H1 (cell line): ENCODE results near the gene NELL1. TPM values are rescaled to one million over a fixed set of nuclear protein-coding genes. Genes with fewer than 3 reads are reported as not detected.

Experiments
- CTCF ChIA-PET: fragments of 300-600 bp; sonication (Branson Sonifier 250); formaldehyde crosslinking; loops from one replicate; lab custom pipeline; 2021; ENCODE audit not compliant: partially characterized antibody; lab: Charles Lee
- POLR2A ChIA-PET: fragments of 300-600 bp; sonication (Branson Sonifier 250); formaldehyde crosslinking; loops from one replicate; lab custom pipeline; 2021; ENCODE audit warnings: inconsistent platforms; ENCODE audit not compliant: partially characterized antibody; lab: Charles Lee
- DNase-seq, 2 experiments: peaks; one replicate each; pipeline versions ENCODE4 v3.0.0 to v3.0.0-alpha.2; 2010 to 2022; ENCODE audit warnings: low spot score in 2 of 2, low read depth in 1 of 2, mixed read lengths in 1 of 2
- FAIRE-seq: peaks from 2 replicates; lab custom pipeline; 2011; peaks lifted over from hg19 to GRCh38; lab: Jason Lieb, UNC
- H2AFZ ChIP-seq: 2 replicates; pipeline ENCODE4 v1.8.1; 2012; ENCODE audit warnings: low read length, inconsistent platforms
- H2AK5ac ChIP-seq: 2 replicates; pipeline ENCODE4 v1.6.1; 2013; ENCODE audit warnings: low read depth, low read length
- H2BK120ac ChIP-seq: replicated peaks from 2 replicates; pipeline ENCODE3; 2013; ENCODE audit warnings: low read depth, low read length, inconsistent platforms
- H2BK12ac ChIP-seq: 2 replicates; pipeline ENCODE4 v1.6.1; 2013; ENCODE audit warnings: low read depth, low read length
- H2BK15ac ChIP-seq: 2 replicates; pipeline ENCODE4 v1.6.1; 2013; ENCODE audit warnings: low read length
- H2BK20ac ChIP-seq: 2 replicates; pipeline ENCODE4 v1.6.1; 2013; ENCODE audit warnings: low read length
- H2BK5ac ChIP-seq: 2 replicates; pipeline ENCODE4 v1.6.1; 2013; ENCODE audit warnings: low read depth, low read length
- H3K14ac ChIP-seq: 2 replicates; pipeline ENCODE4 v1.6.1; 2013; ENCODE audit warnings: inconsistent platforms; ENCODE audit not compliant: insufficient read length
- H3K18ac ChIP-seq: 2 replicates; pipeline ENCODE4 v1.6.1; 2013; ENCODE audit warnings: low read length; ENCODE audit errors: extremely low read depth
- H3K23ac ChIP-seq: 2 replicates; pipeline ENCODE4 v1.6.1; 2013; ENCODE audit warnings: inconsistent platforms; ENCODE audit not compliant: insufficient read length
- H3K23me2 ChIP-seq: 2 replicates; pipeline ENCODE4 v1.6.1; 2013; ENCODE audit warnings: low read depth, low read length
- H3K27ac ChIP-seq: 2 replicates; pipeline ENCODE4 v1.6.1; 2011; ENCODE audit warnings: low read depth, low read length, inconsistent platforms
- H3K27me3 ChIP-seq, 4 experiments: replicated peaks in 1 of 4; 1 replicate in 1 of 4; 2 replicates in 3 of 4; pipeline versions ENCODE4 v1.6.1 to v1.8.1; 2011 to 2013; ENCODE audit warnings: low read length in 3 of 4, mild to moderate bottlenecking in 3 of 4, inconsistent platforms in 2 of 4, mixed read lengths in 2 of 4, moderate library complexity in 1 of 4; ENCODE audit not compliant: control insufficient read depth in 3 of 4, insufficient read depth in 3 of 4; ENCODE audit errors: extremely low read depth in 1 of 4
- H3K36me3 ChIP-seq, 4 experiments: 2 replicates each; pipeline versions ENCODE4 v1.6.1 to v1.8.1; 2011 to 2013; ENCODE audit warnings: mild to moderate bottlenecking in 4 of 4, low read length in 3 of 4, moderate library complexity in 2 of 4, control low read depth in 1 of 4, inconsistent platforms in 1 of 4; ENCODE audit not compliant: insufficient read depth in 4 of 4, control insufficient read depth in 2 of 4
- H3K4ac ChIP-seq: replicated peaks from 2 replicates; pipeline ENCODE3; 2013; ENCODE audit warnings: low read length, low read depth, mixed read lengths, inconsistent platforms; ENCODE audit not compliant: insufficient read length
- H3K4me1 ChIP-seq, 4 experiments: replicated peaks in 1 of 4; 1 replicate in 1 of 4; 2 replicates in 3 of 4; pipeline versions ENCODE4 v1.6.1 to v1.8.1; 2011 to 2013; ENCODE audit warnings: low read length in 3 of 4, inconsistent platforms in 2 of 4, mixed read lengths in 1 of 4; ENCODE audit not compliant: insufficient read depth in 4 of 4, control insufficient read depth in 3 of 4
- H3K4me2 ChIP-seq, 2 experiments: 2 replicates each; pipeline versions ENCODE4 v1.6.1 to v1.8.1; 2011 to 2013; ENCODE audit warnings: low read depth in 2 of 2, low read length in 2 of 2, control low read depth in 1 of 2, inconsistent platforms in 1 of 2, mild to moderate bottlenecking in 1 of 2; ENCODE audit not compliant: insufficient read depth in 1 of 2
- H3K4me3 ChIP-seq, 4 experiments: fragments of 200-600, 300-600 bp in 1 of 4; sonication (generic), shearing (Covaris generic), sonication (Bioruptor Twin) in 1 of 4; 2 replicates each; pipeline versions ENCODE4 v1.5.1 to v1.8.1; 2011 to 2016; ENCODE audit warnings: low read length in 4 of 4, low read depth in 3 of 4, control low read depth in 2 of 4, inconsistent platforms in 2 of 4, mild to moderate bottlenecking in 2 of 4, mixed read lengths in 1 of 4, moderate library complexity in 1 of 4; ENCODE audit not compliant: insufficient read depth in 2 of 4; ENCODE audit errors: extremely low read depth in 1 of 4
- H3K56ac ChIP-seq: replicated peaks from 2 replicates; pipeline ENCODE3; 2013; ENCODE audit warnings: low read depth, mild to moderate bottlenecking, mixed read lengths, low read length, inconsistent platforms; ENCODE audit not compliant: insufficient read length
- H3K79me1 ChIP-seq: 2 replicates; pipeline ENCODE4 v1.6.1; 2013; ENCODE audit warnings: low read depth, low read length, control low read depth
- H3K79me2 ChIP-seq, 2 experiments: 2 replicates each; pipeline versions ENCODE4 v1.6.1 to v1.8.1; 2012 to 2013; ENCODE audit warnings: low read length in 2 of 2, mild to moderate bottlenecking in 2 of 2, inconsistent platforms in 1 of 2; ENCODE audit not compliant: insufficient read depth in 2 of 2, control insufficient read depth in 1 of 2
- H3K9ac ChIP-seq, 4 experiments: replicated peaks in 1 of 4; 1 replicate in 1 of 4; 2 replicates in 3 of 4; pipeline versions ENCODE4 v1.6.1 to v1.8.1; 2011 to 2013; ENCODE audit warnings: low read depth in 3 of 4, low read length in 3 of 4, control low read depth in 2 of 4, mild to moderate bottlenecking in 2 of 4, moderate library complexity in 2 of 4, inconsistent platforms in 1 of 4; ENCODE audit errors: extremely low read depth in 1 of 4
- H3K9me3 ChIP-seq, 2 experiments: 2 replicates each; pipeline versions ENCODE4 v1.6.1 to v1.8.1; 2012 to 2013; ENCODE audit warnings: mild to moderate bottlenecking in 2 of 2, moderate library complexity in 2 of 2, control low read depth in 1 of 2, inconsistent platforms in 1 of 2, low read depth in 1 of 2, low read length in 1 of 2, mixed read lengths in 1 of 2; ENCODE audit not compliant: insufficient read depth in 2 of 2
- H4K20me1 ChIP-seq, 2 experiments: replicated peaks in 1 of 2; 2 replicates each; pipeline versions ENCODE3 to v1.8.1; 2011 to 2013; ENCODE audit warnings: inconsistent platforms in 2 of 2, low read length in 2 of 2, mild to moderate bottlenecking in 1 of 2; ENCODE audit not compliant: insufficient read depth in 2 of 2, control insufficient read depth in 1 of 2
- H4K5ac ChIP-seq: 2 replicates; pipeline ENCODE4 v1.6.1; 2013; ENCODE audit warnings: low read length, low read depth, mixed read lengths, inconsistent platforms; ENCODE audit not compliant: insufficient read length
- H4K8ac ChIP-seq: 2 replicates; pipeline ENCODE4 v1.8.0; 2013; ENCODE audit warnings: mild to moderate bottlenecking, moderate library complexity, low read length, inconsistent platforms; ENCODE audit not compliant: insufficient read depth; ENCODE audit errors: extremely low read depth
- H4K91ac ChIP-seq: replicated peaks from 2 replicates; pipeline ENCODE3; 2013; ENCODE audit warnings: low read length, mixed read lengths, inconsistent platforms; ENCODE audit not compliant: insufficient read length
- BACH1 ChIP-seq: IDR thresholded peaks from 2 replicates; pipeline ENCODE4 v1.6.1; 2012; ENCODE audit warnings: low read length, improper control_type of control experiment
- POU5F1 ChIP-seq: IDR thresholded peaks from 2 replicates; pipeline ENCODE4 v1.6.1; 2011; ENCODE audit warnings: low read depth, mild to moderate bottlenecking, low read length, moderate library complexity
- RXRA ChIP-seq: IDR thresholded peaks from 2 replicates; pipeline ENCODE4 v1.6.1; 2011; ENCODE audit warnings: low read depth, mild to moderate bottlenecking, low read length, moderate library complexity; ENCODE audit not compliant: insufficient read depth
- SIN3A ChIP-seq, 2 experiments: IDR thresholded peaks in 1 of 2; conservative IDR thresholded peaks in 1 of 2; 2 replicates each; pipeline ENCODE4 v1.6.1; 2011 to 2012; ENCODE audit warnings: low read length in 2 of 2, improper control_type of control experiment in 1 of 2, low read depth in 1 of 2, mild to moderate bottlenecking in 1 of 2
- ZNF274 ChIP-seq: IDR thresholded peaks from 2 replicates; pipeline ENCODE4 v1.7.0; 2012; ENCODE audit warnings: low read length, borderline replicate concordance; ENCODE audit errors: extremely low read depth
- WGBS, 2 experiments: shearing (Covaris generic) in 1 of 2; methylation state at CpG; one replicate each; pipeline versions ENCODE4 v1.1.6 to v1.1.7; 2013 to 2015; ENCODE audit warnings: low lambda C conversion rate in 2 of 2, mixed read lengths in 2 of 2, inconsistent platforms in 1 of 2, low coverage in 1 of 2, missing lambda C conversion rate in 1 of 2; ENCODE audit not compliant: insufficient replicate concordance in 2 of 2, insufficient coverage in 1 of 2, insufficient read length in 1 of 2; ENCODE audit errors: extremely low coverage in 1 of 2, missing lambda C conversion rate in 1 of 2; 5-methylcytosine and 5-hydroxymethylcytosine counted together
- polyA plus RNA-seq, 7 experiments: library from polyadenylated mRNA; depleted of rRNA in 3 of 7; stranded (reverse) in 5 of 7; unstranded in 2 of 7; fragments of >200 nt in 5 of 7; fragments of 200-250 nt in 2 of 7; gene quantifications; 1 replicate in 5 of 7; 2 replicates in 1 of 7; 4 replicates in 1 of 7; pipeline versions ENCODE4 v1.2.1 to v1.2.3, GENCODE V29; 2011 to 2013; ENCODE audit warnings: missing spikeins in 2 of 7, mixed read lengths in 2 of 7
- total RNA-seq: library from RNA; stranded (reverse); fragmentation: NEBNext Ultra II Directional; extraction: Animal tissue kit (Norgen Biotek cat#: 25700); gene quantifications from 2 replicates; pipeline ENCODE4 v1.2.1, GENCODE V29; 2021
- TF ChIP-seq, protein P1 (sequence below): IDR thresholded peaks from 2 replicates; pipeline ENCODE4 v1.6.1; 2012; ENCODE audit warnings: low read length, inconsistent platforms

The NELL1 gene
- total and polyA plus RNA-seq, 2 of the 8 experiments (the other 6 are each of a cell fraction or from before 2014, with no cell fraction given), result 0.21 TPM; not detected in 1

DNA sequence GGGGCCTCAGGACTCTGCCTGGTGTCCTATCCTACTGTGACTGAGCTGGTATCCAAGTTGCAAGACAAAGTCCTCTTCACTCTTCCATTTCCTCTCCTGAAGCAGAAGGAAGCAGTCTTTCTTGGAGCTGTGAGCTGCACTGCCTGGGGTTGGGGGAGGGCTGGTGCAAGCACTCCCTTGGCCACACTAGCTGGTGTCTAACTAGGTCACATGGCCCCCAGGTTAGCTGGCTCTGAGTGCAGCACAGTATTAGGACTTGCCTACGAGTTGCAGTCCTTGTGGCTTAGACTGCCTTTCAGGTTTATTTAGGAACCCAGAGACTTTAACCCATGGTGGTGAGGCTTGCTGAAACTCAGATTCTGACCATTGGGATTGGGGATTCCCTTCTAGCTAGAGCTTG lies 138.9 kb downstream of the NELL1 start:
- FAIRE-seq, result no peak
- ChIA-PET CTCF (interaction anchor here (0.8 to 2.6 kb wide), 2 partner anchors 43 to 65 kb away, joined by 3 to 8 read pairs; no protein-coding TSS in a partner anchor), POLR2A (no interaction called here)
- H3K36me3 ChIP-seq, result no peaks in the 10 kb centered on the region
- no peak overlapping the region for H2BK5ac ChIP-seq
- DNase-seq, result no peak
- H2BK12ac ChIP-seq, result no peak overlapping the region
- no peak overlapping the region for H3K4me3 ChIP-seq
- no peaks in the 10 kb centered on the region for H3K79me1 ChIP-seq
- no peaks in the 10 kb centered on the region for H3K27me3 ChIP-seq
- no peak overlapping the region for H2BK15ac ChIP-seq
- no peak overlapping the region for H4K5ac ChIP-seq
- H3K23ac ChIP-seq, result no peak overlapping the region
- H2AFZ ChIP-seq, result no peak overlapping the region
- H3K18ac ChIP-seq, result no peak overlapping the region
- 93% methylated on average over 1 of the region's 1 CpG; no CpG with 5 or more reads in 1 of the 2 experiments for WGBS, 2 experiments
- no peak overlapping the region for H3K14ac ChIP-seq
- no peak overlapping the region for H3K9ac ChIP-seq
- no peak overlapping the region for H2BK120ac ChIP-seq
- no peak overlapping the region for H3K4ac ChIP-seq
- H3K79me2 ChIP-seq, result no peaks in the 10 kb centered on the region
- no peak overlapping the region for H3K56ac ChIP-seq
- H3K9me3 ChIP-seq, result no peaks in the 10 kb centered on the region
- H3K27ac ChIP-seq, result no peak overlapping the region
- TF ChIP-seq BACH1 (no peak), SIN3A (conservative IDR thresholded peaks at IDR 0.05 in 1 of 2, IDR thresholded peaks at IDR 0.05 in 1 of 2; ENCODE audit: low read depth in 1 of 2, low read length in 2 of 2) (no peak), POU5F1 (no peak), ZNF274 (no peak), RXRA (no peak)
- TF ChIP-seq, protein P1, sequence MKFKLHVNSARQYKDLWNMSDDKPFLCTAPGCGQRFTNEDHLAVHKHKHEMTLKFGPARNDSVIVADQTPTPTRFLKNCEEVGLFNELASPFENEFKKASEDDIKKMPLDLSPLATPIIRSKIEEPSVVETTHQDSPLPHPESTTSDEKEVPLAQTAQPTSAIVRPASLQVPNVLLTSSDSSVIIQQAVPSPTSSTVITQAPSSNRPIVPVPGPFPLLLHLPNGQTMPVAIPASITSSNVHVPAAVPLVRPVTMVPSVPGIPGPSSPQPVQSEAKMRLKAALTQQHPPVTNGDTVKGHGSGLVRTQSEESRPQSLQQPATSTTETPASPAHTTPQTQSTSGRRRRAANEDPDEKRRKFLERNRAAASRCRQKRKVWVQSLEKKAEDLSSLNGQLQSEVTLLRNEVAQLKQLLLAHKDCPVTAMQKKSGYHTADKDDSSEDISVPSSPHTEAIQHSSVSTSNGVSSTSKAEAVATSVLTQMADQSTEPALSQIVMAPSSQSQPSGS, result no peak
- H3K4me2 ChIP-seq, result no peak overlapping the region
- no peaks in the 10 kb centered on the region; the same call in 1 of the 2 replicates for H3K23me2 ChIP-seq
- H3K4me1 ChIP-seq, result no peaks in the 10 kb centered on the region
- no peak overlapping the region for H2AK5ac ChIP-seq
- no peak overlapping the region for H4K8ac ChIP-seq
- no peak overlapping the region for H4K91ac ChIP-seq
- H4K20me1 ChIP-seq, result no peaks in the 10 kb centered on the region
- H2BK20ac ChIP-seq, result no peak overlapping the region
